ENCODE measurements around the gene LAPTM4A. TPM values are rescaled to one million over a fixed set of nuclear protein-coding genes. Genes with fewer than 3 reads are reported as not detected.

The LAPTM4A gene
- total RNA-seq, 2 experiments from 2014 or later = 23.4 to 24.4 TPM

- Mint-ChIP-seq H3K4me3 (no peak overlapping the region), H3K9me3 (no peaks in the 10 kb centered on the region), H3K27me3 (ENCODE audit: low read depth) (peaks cover 7% of the 10 kb centered on the region), H3K27ac (no peak overlapping the region), H3K36me3 (ENCODE audit: low read depth) (peaks cover 13% of the 10 kb centered on the region), H3K4me1 (ENCODE audit: low read depth) (peaks cover 28% of the 10 kb centered on the region)
- CTCF ChIA-PET = interaction anchor here (0.6 kb wide), 1 partner anchor 121 kb away, joined by 3 read pairs; no protein-coding TSS in a partner anchor
- DNase-seq = no peak
- intact Hi-C loops (cut with micrococcal nuclease) = no loop called here
Measured at GRCh38 chr2:19987936-19988335, 63.5 kb downstream of the LAPTM4A start.

Other genes with a start within 250 kb of the LAPTM4A start
- gene TTC32, start 149.6 kb downstream of the LAPTM4A start, total RNA-seq = 10 to 100 TPM; 17.0 to 19.4 TPM
- gene WDR35, start 61.5 kb downstream of the LAPTM4A start, total RNA-seq = 1 to 10 TPM; 4.3 to 4.4 TPM
- gene MATN3, start 39.0 kb downstream of the LAPTM4A start, total RNA-seq = not detected
- under 1 TPM; 0.67 TPM for gene SDC1, start 173.5 kb upstream of the LAPTM4A start, total RNA-seq

Data from activated naive CD4-positive, alpha-beta T cell treated with anti-CD3 and anti-CD28 coated beads for 36 hours (primary cell).